GM21576 (cell line): ENCODE measurements around the gene CXCL3.

Experiments
- ATAC-seq: cut with Tn5 transposase; IDR thresholded peaks from one replicate; pipeline ENCODE4 v1.9.1; 2021; ENCODE audit warnings: mild to moderate bottlenecking, moderate library complexity; ENCODE audit not compliant: unreplicated experiment

The CXCL3 gene

DNA sequence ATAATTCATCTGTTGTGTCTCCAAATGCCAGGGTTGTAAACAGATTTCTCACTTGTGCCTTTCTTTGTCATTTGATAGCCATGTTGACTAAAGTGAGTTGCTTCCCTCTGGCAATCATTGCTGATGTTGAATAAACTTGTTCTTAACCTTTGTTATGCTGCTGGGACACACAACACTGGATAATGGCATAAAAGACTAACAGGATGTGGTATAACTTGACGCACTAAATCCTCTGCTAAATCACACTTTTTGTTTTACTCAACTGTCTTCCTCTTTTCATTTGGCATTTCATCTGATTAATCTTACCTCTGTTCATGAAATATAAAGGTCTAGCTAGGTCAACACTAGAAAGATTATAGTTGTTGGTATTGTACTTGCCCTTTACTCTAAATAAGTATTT is 22.4 kb downstream of the CXCL3 start:
- no peak for ATAC-seq

DNA sequence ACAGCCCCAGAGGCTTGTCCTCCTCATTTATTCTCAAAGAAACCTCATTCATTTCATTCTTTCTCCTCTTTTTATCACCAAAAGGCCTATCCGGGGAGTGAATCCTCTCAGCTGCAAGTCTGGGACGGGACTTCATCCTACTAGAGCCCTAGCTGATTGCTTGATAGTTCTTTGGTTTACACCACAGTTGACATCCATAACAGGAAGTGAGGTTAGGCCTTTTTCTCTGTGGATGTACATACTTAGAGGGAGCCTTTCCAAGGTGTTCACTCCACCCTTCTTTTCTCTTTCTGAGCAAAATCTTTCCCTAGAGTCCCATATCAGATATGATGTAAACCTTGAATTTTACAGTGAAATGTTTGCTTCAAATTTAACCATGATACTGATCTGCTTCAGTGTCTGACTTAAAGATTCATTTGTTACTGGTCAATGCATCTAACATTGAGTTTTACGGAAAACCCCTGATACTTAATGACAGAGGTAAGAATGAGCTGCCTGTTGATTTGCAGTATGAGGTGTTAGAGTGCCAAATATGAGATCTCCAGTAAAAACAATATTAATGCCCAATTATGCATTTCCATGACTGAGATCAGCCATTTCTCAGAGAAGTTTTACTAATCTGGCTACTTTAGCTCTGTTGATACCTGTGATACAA is 23.2 kb downstream of the CXCL3 start:
- ATAC-seq: no peak

DNA sequence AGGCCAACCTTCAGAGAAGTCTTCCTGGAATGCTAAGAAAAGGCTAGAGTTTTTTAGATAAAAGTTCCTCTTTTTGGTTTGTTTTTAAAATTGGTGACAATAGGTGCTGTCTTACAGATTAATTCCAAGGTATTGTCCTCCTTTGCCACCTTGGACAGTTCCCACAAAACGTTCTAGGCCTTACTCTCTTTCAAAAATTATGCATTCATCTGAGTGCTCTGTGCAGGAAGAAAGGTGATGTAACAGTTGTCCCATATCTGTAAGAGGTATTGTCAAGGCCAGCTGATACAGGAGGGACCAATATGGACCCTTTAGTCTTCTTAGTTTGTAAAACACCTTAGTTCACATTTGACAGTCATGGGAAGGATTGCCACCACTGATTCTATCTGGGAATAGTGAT is 24.2 kb downstream of the CXCL3 start:
- ATAC-seq: no peak

DNA sequence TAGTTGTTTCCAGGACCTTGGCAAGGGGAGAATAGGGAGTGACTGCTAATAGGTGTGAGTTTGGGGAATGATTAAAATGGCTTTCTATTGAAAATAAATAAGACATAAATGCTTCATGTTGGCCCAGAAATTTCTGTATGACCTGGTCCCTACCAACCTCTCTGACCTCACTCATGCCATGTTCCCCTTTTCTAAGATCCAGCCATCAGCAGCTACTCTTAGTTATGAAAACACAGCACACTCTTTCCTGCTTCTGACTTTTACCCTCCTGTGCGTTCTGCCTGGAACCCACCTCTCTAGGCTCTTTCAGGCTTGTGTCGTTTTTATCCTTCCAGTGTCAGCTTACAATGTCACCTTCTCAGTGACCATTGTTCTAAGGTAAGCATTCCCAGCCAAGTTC is 25.2 kb downstream of the CXCL3 start:
- no peak for ATAC-seq

DNA sequence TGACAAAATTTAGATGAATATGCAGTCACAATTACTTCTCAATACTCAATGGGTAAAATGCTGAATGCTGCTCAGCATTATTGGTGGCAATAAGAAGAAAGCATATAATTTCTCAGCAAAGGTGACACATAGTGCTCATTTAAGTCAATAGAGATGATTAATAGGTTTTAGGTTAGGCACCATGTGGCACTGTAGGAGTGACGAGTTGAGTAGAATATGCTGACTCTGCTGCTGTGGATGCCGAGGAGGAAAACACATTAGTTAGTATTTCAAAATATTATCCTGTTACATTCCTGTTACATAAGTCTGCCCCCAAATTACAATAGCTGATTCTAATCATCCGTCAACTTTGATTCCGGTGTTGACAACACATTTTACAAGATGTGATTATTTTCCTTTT is 26.4 kb downstream of the CXCL3 start:
- no peak for ATAC-seq

DNA sequence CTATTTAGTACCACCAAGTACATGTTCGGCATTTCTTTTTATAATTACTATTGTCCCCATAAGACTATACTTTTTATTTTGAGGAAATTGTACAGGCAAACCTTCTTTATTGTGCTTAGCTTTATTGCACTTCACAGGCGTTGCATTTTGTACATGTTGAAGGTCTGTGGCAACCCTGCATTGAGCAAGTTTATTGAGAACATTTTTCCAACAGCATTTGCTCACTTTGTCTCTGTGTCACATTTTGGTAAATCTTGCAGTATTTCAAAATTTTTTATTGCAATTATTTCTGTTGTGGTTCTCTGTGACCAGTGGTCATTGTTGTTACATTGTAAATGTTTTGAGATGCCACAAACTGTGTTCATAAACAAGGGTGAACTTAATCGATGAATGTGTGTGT is 29.2 kb downstream of the CXCL3 start:
- no peak for ATAC-seq

DNA sequence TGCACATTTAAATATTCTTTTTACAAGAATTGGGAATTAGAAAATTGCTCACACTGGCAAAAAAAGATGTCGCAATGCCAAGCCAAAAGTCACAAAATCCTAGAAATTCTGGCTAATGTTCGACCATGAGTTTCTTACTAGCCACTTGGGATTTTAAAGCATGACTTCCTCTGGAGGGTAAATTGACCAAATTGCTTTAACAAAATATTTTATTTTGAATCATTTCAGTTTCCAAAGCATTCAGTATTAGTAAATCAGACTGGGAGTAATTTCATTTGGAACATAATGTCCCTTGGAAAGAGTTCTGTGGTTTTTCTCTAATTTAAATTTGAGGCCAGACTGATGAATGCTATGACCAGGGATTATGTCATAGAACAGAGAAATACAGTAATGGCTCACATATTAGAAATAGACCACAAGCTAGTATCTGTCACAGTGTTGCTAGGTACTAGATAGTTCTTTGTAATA is 32.4 kb downstream of the CXCL3 start:
- ATAC-seq: no peak

DNA sequence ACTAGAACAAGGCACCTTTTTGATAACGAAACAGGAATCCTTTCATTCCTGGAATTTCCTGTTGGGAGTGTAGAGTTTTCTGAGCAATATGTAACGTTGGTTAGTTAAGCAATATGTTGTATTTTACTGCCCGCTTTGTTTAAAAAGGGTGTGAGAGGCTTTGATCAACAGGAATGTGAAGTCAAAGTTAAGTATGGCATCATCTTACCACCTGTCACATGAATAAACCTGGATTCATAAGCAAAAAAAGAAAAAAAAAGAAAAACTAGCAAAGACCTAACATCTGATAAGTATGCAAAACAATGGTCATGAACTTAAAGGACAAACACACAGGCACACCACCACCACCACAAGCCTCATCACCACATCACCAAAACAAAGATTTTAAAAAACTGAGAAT is 33.0 kb downstream of the CXCL3 start:
- ATAC-seq: no peak

DNA sequence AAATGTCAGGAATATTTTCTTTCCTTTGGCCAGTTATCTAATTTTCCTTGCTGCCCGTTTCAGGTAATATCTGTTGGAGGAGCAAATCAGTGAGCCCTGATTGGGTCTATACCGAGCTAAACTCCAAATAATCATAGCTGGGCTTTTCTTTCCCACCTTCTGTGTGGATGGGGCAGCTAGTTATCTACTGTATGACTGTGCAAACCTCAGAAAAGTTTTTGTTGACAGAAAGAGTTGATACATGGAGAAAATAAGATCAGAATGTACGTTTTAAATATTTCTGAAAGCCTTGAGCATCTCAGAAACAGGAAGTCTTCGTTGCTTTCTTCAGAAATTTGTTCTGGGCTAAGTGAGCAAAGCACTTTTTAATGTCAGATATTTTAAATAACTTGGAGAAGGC is 33.8 kb downstream of the CXCL3 start:
- no peak for ATAC-seq

DNA sequence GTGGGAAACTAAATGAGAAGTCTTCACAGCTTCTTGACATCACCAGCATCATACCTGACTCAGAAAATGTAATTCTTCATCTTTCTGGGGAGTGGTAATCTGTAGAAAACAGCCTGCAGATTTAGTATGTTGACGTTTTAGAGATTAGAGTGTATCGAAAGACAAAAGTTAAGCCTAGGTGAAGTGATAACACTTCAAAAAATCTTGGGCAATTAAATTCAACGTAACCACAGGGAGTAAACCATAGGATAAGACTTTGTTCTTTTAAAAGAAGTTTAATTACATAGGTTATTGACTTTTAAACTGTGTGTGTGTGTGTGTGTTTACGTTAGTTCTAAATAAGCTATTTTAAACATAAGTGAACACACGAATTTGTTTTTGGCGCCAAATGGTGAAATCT is 38.2 kb downstream of the CXCL3 start:
- ATAC-seq: no peak

DNA sequence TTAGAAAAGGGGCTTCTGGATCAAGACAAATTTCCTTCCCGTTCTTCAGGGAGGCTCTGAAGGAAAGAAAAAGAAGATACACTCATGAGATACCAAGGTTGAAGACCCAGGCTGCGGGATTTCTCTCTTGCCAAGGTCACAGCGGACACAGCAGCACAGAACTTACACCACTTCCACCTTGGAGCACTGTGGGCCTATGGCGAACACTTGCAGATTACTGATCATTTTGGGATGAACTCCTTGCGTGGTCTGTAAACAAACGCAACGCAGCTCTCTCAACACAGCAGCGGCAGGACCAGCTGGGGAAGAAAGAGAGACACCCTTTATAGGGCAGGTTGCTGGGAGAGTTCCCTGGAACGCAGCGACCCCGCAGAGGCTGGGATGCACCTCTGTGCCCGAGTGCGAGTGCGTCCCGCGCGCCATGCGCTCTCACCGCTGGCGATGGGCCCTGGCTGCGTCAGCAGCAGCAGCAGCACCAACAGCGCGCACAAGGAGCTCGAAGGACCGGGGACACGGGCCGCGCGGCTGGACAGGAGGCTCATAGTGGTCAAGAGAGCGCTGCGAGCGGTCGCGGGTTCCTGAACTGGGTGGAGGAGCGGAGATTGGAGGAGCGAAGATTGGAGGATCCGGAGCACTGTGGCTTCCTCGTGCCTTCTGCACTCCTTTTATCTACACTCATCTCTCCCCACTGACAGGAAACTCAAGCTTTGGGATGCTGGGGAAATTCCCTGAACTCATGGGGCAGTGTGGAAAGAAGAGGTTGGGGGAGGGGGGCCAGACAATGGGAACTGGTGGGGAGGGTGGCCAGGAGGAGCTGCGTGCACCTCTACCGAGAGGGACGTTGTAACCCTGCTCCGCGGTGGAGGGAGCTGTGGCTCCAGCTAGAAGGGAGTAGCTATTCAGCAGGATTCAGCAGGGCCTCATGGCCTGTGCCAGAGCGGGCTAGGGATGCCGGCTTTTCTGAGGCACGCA is 40.2 kb downstream of the CXCL3 start, which contains the start of gene CXCL5:
Gene CXCL5 (minus strand): TSS at position 638 of the 972 bp plus-strand sequence. CDS start 96 bp downstream, at position 542.
- no peak for ATAC-seq

DNA sequence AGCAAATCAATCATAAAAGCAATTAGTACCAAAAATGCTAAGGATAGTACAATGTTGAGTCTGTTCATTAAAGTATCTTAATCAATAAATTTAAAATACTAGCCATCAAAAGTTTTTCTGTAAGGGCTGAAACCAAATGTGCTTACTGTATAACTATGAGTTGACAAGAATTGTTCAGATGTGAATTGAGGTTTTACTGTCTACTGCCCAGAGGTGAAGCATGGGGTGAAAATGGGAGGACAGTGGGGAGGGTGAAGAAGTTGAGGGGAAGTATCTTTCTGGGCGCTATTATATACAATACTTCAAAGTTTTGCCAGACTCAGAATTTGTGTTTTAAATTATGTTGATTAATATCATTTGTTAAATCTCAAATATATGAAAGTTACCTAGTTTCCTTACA is 46.4 kb downstream of the CXCL3 start:
- no peak for ATAC-seq

DNA sequence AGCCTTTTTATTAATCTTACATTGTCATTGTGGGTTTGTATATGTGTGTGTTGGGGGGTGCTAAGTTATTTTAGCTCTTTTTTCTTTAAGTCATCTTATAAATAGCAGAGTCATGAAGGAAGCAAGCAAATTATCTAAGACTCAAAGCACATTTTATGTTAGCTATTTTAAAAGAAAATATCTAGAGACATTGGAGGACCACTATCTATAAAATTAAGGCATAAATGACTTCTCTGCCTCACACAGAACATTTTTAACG is 46.8 kb downstream of the CXCL3 start:
- no peak for ATAC-seq

DNA sequence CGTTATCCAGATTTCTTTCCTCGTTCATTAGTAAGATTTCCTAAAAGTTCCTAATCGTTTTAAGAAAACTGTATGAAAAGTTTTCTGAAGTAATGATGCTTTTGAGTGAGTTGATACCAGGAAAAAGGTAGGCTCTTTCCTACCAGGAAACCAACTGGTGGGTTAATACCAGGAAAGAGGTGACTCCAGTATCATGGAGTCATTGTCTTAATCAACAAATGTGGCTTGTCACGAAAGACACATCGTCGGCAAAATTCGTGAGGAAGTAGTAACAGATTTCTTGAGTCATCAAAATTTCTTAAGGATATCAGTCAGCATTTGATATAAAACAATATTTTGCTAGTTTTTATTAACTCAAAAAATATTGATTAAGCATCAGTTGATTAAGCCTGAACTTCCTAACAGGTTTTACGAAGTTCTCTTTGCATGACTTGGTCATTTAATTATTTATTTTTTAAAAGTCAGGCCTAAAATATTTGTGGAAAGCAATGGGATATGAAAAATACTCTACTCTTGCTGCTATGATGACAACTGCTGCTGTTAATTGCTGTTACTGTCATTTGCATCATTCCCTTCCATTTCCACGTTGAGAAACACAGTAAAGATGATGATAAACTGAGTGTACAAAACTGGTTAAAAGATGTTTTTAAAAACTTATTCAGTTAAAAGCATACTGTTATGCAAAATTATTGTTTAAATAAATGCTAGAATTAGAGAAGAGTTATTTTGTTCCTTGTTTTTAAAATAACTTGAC is 47.3 kb downstream of the CXCL3 start:
- ATAC-seq: no peak

DNA sequence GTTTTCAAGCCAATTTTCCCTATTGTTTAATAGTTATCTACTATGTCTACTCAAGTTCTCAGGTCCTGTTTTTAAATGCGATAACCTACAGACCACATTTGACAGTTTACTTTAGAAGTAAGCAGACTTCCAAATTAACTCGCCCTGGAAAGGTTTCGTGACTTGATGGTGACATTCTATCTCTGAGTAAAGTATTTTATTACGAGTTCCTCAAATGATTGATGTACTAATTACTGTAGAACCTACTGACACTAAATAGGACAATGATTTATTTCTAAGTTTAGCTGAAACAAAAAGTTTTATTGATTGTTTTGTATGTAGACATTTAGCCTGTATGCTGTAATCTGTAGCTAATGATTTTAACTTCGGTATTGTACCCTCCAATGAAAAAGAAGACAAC is 48.6 kb downstream of the CXCL3 start:
- ATAC-seq: no peak

DNA sequence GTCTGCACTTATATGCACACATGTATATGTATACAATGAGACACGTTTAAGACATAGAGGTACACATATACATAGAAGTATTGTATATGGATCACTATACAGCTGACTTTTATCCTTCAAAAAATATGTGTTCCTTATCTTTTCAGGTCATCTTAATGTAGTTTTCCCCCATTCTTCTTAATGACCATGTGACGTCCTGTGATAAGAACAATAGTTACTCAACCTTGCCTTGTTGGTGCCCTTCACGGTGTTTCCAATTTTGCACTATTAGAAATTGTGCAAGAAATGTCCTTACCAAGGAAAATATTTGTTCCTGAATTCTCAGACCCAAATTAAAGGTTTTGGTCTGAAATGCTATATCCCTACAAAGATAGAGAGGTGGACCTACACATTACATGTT is 49.5 kb downstream of the CXCL3 start:
- ATAC-seq: no peak

DNA sequence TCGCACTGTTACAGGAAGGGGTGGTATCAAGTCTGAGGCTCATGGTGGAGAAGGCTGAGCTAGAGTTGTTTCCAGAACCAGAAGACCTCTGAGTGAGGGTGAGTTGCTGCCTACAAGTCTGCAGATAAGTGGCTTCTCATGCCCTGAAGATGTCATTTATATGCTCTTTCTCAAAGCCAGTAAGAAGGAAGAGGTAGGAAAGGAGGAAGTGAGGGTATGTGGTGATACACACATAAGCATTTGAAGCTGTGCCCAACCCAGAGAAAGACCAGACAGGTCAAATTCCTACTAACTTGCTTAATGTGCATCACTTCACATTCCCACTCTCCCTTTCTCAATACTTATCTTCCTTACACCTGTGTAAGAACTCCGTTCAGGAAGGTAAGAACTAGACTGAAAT is 50.4 kb downstream of the CXCL3 start, which contains the start of gene PPBP:
Gene PPBP (minus strand): TSS at position 130 of the 400 bp plus-strand sequence. CDS start 87 bp downstream, at position 43.
- no peak for ATAC-seq
